GM18517 (cell line): ENCODE results near the gene ABCG5.

Experiments used
- ATAC-seq: cut with Tn5 transposase; IDR thresholded peaks from one replicate; pipeline ENCODE4 v1.9.1; 2021; ENCODE audit warnings: mild to moderate bottlenecking, moderate library complexity; ENCODE audit not compliant: unreplicated experiment

The ABCG5 gene

DNA sequence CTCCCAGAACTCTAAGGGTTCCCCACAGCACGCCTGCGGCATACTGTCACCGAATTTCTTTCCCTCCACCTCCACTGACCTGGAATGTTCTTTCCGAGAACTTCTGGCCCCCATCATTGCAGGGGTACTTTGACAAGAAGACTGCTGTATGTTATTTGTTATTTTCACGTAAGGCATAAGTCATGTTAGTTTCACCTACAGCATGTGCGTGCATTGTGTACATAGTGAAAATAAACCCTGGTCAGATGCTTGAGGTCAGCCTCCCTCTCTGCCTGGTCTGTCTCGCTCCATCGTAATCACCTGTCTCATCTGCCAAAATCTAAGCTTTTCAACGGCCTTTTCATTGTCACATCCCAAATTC is 4.2 kb upstream of the ABCG5 start:
- no peak for ATAC-seq

DNA sequence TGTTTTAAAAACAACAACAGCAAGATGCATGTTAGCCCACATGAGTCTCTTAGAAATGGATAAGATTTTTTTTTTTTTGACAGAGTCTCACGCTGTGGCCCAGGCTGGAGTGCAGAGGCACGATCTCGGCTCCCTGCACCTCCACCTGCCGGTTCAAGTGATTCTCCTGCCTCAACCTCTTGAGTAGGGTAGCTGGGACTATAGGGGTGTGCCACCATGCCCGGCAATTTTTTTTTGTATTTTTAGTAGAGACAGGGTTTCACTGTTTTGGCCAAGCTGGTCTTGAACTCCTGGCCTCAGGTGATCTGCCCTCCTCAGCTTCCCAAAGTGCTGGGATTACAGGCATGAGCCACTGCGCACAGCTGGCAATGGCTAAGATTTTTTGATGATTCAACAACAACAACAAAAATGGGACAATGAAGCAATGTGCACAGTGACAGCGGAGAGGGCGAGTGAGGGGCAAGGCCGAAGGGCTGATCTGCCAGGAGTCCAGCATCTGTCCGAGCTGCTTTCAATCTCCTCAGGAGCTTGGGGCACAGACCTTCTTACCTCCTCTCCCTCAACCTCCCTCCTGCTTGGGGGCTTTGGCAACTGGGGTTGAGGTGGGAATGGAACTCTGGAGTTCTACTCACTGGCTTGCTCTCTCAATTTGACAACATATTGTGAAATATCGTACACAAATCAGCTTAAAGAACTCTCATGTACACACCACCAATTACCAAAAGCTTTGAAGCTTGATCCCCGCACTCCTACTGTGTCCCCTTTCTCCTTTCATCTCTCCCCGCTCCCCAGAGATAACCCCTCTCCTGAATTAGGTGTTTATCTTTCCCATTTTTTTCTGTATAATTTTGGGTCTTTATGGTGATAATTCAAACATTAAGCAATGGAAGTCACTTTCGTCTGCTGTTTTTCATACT is 3.6 kb upstream of the ABCG5 start:
- ATAC-seq: no peak

- no peak for ATAC-seq
Observed at GRCh38 chr2:43840965-43841364, 2.3 kb upstream of the ABCG5 start.

DNA sequence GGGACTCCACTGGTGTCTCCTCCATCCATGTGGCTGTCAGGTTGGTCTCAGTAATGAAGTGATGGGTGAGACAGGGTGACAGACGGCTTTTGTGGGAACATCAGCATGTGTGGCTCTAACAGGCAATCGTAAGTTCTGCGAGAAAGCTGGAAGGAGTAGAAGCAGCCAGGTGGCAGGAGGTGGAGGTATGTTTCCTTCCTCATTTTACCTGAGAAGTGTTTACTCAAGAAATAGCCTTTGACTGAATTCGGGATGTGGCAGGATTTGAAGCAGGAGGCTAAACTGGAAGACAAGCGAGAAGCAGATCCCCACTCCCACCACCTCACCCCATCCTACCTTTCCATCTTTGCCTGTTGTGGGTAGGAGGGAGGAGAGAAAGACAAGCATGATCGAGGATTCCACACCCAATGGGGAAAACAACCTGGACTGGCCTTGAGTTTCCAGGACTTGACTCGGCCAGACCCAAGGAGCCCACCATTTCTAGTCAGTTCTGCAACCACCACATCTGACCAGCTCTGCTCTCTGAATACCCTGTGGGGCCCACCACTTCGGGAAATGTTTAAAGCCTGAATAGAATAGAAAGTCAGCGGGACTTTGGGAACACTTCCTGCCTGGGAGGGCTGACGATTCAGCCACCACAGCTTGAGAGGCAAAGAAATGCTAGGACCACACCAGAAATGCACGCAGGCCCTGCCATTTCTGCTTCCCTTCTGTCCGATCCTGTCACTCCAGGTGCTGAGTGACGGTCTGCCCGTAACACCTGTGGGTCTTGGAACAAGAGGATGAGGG is 1.3 kb upstream of the ABCG5 start:
- no peak for ATAC-seq

GRCh38 chr2:43837831-43838559 is 644 bp downstream of the ABCG5 start:
- ATAC-seq: no peak

DNA sequence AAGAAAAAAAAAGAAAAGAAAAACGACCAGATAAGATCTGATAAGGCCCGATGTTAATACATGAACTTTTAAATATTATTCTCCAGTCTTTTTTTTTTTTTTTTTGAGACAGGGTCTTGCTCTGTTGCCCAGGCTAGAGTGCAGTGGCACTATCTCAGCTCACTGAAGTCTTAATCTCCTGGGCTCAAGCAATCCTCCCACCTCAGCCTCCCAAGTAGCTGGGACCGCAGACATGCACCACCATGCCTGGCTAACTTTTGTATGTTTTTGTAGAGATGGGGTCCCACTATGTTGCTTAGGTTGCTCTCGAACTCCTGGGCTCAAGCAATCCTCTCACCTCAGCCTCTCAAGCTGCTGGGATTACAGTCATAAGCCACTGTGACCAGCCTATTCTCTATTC is 1.6 kb downstream of the ABCG5 start:
- no peak for ATAC-seq

- ATAC-seq: no peak
Observed at GRCh38 chr2:43832457-43832856, 6.2 kb downstream of the ABCG5 start.

- no peak for ATAC-seq
Observed at GRCh38 chr2:43831543-43832294, 6.9 kb downstream of the ABCG5 start.

DNA sequence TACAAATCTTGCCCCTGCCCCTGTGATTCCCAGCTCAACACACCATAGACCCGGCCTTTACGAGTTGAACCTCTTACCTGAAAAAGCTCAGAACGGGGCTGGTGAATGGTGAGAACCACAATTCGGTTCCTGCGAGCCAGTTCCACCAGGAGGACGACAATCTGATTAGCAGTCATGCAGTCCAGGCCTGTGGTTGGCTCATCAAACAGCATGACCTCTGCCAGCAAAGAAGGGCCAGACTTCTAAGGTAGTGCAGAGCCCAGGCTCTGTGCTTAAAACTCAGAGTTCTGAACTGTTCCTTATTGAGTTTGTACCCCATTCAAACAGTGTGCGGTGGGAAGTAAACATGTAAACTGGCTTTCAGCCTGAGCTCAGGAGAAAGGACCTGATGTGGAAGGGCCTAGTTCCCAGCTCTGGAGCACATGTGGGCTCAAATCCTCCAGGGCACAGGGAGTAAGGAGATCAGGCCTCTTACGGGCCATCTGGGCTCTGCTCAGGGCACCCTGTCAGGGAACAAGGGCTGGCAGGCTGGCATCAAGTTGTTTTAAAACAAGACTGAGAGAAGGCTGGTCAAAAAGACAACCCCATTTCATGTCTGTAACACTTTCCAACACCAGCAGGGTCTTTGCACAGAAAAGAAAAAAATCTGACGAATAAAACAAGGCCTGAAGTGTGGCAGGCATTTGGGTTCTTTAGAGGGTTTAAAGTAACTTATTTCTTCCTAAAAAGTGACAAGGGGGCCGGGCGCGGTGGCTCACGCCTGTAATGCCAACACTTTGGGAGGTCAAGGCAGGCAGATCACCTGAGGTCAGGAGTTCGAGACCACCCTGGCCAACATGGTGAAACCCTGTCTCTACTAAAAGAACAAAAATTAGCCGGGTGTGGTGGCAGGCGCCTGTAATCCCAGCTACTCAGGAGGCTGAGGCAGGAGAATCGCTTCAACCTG is 12.1 kb downstream of the ABCG5 start:
- no peak for ATAC-seq

- no peak for ATAC-seq
Observed at GRCh38 chr2:43825841-43826240, 12.8 kb downstream of the ABCG5 start.

GRCh38 chr2:43824951-43825493 is 13.6 kb downstream of the ABCG5 start:
- ATAC-seq: no peak

DNA sequence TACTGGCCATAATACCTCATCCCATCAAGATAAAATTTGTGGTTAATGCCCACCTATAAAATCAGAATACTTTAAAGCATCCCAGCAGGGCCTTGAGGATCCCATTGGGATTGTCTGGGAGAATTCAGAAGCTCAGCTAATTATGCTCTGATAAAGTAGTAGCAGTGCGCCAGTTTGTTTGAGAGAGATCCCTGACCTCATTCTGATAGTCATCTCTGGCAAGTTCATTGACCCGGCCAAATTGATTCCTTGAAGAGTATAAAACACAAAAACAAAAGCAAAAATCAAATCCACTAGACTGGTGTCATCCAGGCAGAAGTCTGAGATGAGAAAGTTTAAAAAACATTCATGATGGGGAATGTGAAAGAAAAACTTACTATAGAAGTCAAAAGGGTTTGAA is 14.1 kb downstream of the ABCG5 start:
- no peak for ATAC-seq

DNA sequence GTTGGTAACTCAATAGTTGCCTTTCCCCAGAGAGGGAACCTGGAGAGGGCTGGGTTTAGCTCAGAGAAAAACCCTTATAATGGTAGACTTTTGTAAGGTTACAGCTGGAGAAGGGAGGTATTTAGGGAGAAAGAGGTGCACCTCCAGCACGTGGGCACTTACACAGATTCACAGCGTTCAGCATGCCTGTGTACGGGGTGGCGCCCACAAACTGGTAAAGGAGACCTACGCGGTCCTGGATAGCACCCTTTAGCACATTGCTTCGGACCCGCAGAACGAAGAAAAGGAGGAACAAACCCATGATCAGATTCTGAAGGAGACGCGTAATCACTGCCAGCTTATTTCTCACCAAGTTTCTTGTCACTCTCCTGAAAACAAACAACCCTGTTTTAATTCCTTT is 14.9 kb downstream of the ABCG5 start:
- no peak for ATAC-seq

- ATAC-seq: no peak
Observed at GRCh38 chr2:43822839-43823238, 15.8 kb downstream of the ABCG5 start.

DNA sequence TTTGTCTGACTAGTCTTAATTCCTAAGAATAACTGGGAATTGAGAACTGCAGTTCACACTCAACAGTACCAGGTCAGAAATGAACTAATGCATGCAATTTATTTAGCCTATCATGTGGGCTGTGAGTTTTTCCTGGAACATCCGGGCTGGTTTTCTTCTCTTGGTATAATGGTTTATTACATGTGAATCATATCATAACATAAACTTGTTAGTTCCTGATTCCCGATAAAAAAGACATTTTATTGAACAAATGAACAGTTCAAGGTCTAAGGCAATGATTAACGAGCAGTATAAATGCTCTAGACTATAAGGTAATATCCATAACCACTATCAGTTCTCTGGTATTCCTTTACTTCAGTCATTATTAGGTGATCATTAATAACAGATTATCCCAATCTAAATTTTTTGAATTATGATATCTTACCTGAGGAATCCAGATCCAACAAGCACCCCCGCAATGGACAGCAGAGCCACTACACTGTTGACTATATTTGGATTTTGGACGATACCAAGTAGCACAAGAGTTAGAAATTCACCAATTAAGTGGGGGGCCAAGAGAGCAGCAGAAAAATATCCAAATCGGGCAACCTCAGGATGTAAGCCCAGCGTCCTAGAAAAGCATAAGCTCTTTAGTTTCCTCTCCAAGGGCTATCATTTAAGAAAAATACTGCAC is 19.0 kb downstream of the ABCG5 start:
- ATAC-seq: no peak

DNA sequence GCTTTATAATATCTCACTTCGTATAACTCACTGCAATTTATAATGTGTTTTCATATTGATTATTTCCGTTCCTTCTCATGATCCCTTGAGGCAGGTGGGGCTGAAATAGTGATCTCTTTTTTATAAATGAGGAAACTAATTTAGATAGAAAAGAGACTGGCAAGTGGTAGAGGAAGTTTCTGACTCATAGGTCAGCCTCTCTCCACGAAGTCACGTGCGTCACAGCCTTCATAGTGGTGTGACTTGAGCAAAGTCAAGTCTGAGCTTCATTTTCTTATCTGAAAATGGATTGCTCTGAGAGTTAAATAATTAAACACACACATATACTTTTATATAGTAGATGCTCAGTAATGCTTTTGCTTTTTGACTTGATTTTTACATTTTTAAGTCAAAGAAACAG is 19.9 kb downstream of the ABCG5 start:
- ATAC-seq: no peak

GRCh38 chr2:43814711-43815110 is 23.9 kb downstream of the ABCG5 start:
- no peak for ATAC-seq

DNA sequence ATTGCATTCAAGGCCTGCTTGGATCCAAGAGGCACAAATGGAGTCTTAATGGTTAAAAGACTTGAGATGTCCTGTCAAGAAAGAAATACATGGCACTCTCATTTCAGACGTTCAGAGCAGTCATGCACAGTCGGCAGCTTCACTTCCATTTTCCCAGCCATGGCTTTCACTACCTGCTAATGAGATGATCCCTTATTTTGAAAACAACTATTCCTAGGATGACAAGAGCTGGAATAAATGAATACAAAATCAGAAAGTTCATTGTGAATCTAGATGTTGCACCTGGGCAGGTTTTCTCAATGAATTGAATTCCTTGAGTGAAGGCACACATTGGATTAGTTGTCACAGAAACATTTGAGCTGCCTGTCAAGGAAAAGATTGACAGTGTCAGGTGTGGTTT is 25.7 kb downstream of the ABCG5 start:
- no peak for ATAC-seq

- no peak for ATAC-seq
Observed at GRCh38 chr2:43812006-43812405, 26.6 kb downstream of the ABCG5 start.
